ENCODE measurements around the gene TNRC18. TPM values are rescaled to one million over a fixed set of nuclear protein-coding genes. Genes with fewer than 3 reads are reported as not detected.

The TNRC18 gene
- polyA plus RNA-seq, 1 donor, result 120 TPM

GRCh38 chr7:5429857-5430611 is 6.4 kb upstream of the TNRC18 start:
- DNase-seq, result no peak

- DNase-seq, result no peak
Observed at GRCh38 chr7:5429253-5429856, 5.7 kb upstream of the TNRC18 start.

GRCh38 chr7:5428478-5429252 is 5.0 kb upstream of the TNRC18 start:
- no peak for DNase-seq

GRCh38 chr7:5426226-5426475 is 2.5 kb upstream of the TNRC18 start:
- no peak for DNase-seq

- peak; percentile 91 for DNase-seq
Observed at GRCh38 chr7:5425507-5426225, 2.0 kb upstream of the TNRC18 start.

GRCh38 chr7:5424749-5425506 is 1.3 kb upstream of the TNRC18 start:
- DNase-seq, result no peak

- DNase-seq, result peak; percentile 100
Observed at GRCh38 chr7:5423976-5424748, 528 bp upstream of the TNRC18 start.

GRCh38 chr7:5422396-5423305 is 983 bp downstream of the TNRC18 start:
- no peak for DNase-seq

- no peak for DNase-seq
Observed at GRCh38 chr7:5421714-5422395, 1.8 kb downstream of the TNRC18 start.

- DNase-seq, result no peak
Observed at GRCh38 chr7:5420881-5421713, 2.5 kb downstream of the TNRC18 start.

- no peak for DNase-seq
Observed at GRCh38 chr7:5420067-5420880, 3.4 kb downstream of the TNRC18 start.

- no peak for DNase-seq
Observed at GRCh38 chr7:5419539-5420066, 4.0 kb downstream of the TNRC18 start.

- no peak for DNase-seq
Observed at GRCh38 chr7:5418285-5418582, 5.4 kb downstream of the TNRC18 start.

- DNase-seq, result no peak
Observed at GRCh38 chr7:5417106-5418071, 6.2 kb downstream of the TNRC18 start.

GRCh38 chr7:5414916-5415315 is 8.7 kb downstream of the TNRC18 start:
- no peak for DNase-seq

- DNase-seq, result no peak
Observed at GRCh38 chr7:5413449-5413786, 10.2 kb downstream of the TNRC18 start.

Data from left kidney (tissue), 2 donors.